Adrenal gland (tissue), 19 donors: Measurements from ENCODE around the gene PUS1. TPM values are rescaled to one million over a fixed set of nuclear protein-coding genes. Genes with fewer than 3 reads are reported as not detected.
"Not testable (repeated sequence)": the region's sequence is repeated elsewhere in the genome, so short reads cannot be mapped to it uniquely, and the experiment has no call there.

ENCODE experiments used
- DNase-seq, 7 donors: peaks; one replicate each; pipeline ENCODE4 v3.0.0-alpha.2; 2019 to 2020
- H3K27ac ChIP-seq, 5 donors: fragments of 200-600 bp; sonication (generic) in 4 of 5; 1 replicate in 3 of 5; 2 replicates in 2 of 5; pipeline versions ENCODE4 v1.5.1 to v1.8.0; 2016 to 2020; ENCODE audit warnings: mild to moderate bottlenecking in 1 of 5
- H3K27me3 ChIP-seq: fragments of 200-600 bp; 2 replicates; pipeline ENCODE4 v1.8.0; 2021
- H3K36me3 ChIP-seq, 2 donors: fragments of 200-600 bp; replicated peaks in 1 of 2; 1 replicate in 1 of 2; 2 replicates in 1 of 2; pipeline versions ENCODE4 v1.5.1 to v1.8.0; 2018 to 2022
- H3K4me1 ChIP-seq, 2 donors: fragments of 200-600 bp; replicated peaks in 1 of 2; 1 replicate in 1 of 2; 2 replicates in 1 of 2; pipeline versions ENCODE4 v1.5.1 to v1.8.0; 2018 to 2021
- H3K4me3 ChIP-seq, 4 donors: fragments of 200-600 bp; sonication (generic) in 3 of 4; one replicate each; pipeline ENCODE4 v1.5.1; 2016 to 2018
- H3K9me3 ChIP-seq, 3 donors: fragments of 200-600 bp; sonication (generic) in 1 of 3; replicated peaks in 1 of 3; 1 replicate in 2 of 3; 2 replicates in 1 of 3; pipeline versions ENCODE4 v1.5.1 to v1.8.0; 2016 to 2021
- CTCF ChIP-seq, 6 experiments: fragments of 450-650 bp in 4 of 6; fragments of 200-600 bp in 2 of 6; sonication (generic) in 1 of 6; IDR thresholded peaks; 1 replicate in 5 of 6; 2 replicates in 1 of 6; pipeline versions ENCODE4 v1.5.1 to v1.8.0; 2016 to 2021; ENCODE audit warnings: antibody characterized with exemption in 6 of 6, mild to moderate bottlenecking in 2 of 6, moderate library complexity in 1 of 6
- POLR2A ChIP-seq, 2 donors: fragments of 450-650 bp; IDR thresholded peaks; one replicate each; pipeline ENCODE4 v1.6.1; 2017; ENCODE audit warnings: antibody characterized with exemption in 2 of 2, mild to moderate bottlenecking in 2 of 2, moderate library complexity in 1 of 2
- WGBS, 4 donors: extraction: QIAGEN DNeasy Blood & Tissue Kit in 2 of 4; methylation state at CpG; one replicate each; pipeline versions ENCODE4 v1.1.5 to v1.1.7; 2013 to 2017; 5-methylcytosine and 5-hydroxymethylcytosine counted together
- intact Hi-C, 2 donors: fragments of 100-400 bp; cut with DNase I; formaldehyde crosslinking; loops; one replicate each; pipeline versions ENCODE4 v1.14.1 to v1.15.0; 2022 to 2023
- long read RNA-seq, 10 donors: library from polyadenylated mRNA in 3 of 10; unstranded in 2 of 10; stranded (forward) in 1 of 10; transcript quantifications; one replicate each; pipeline ENCODE4 v2.0.0 and lab custom pipeline, GENCODE V29; 2021 to 2026
- polyA plus RNA-seq, 3 donors: library from polyadenylated mRNA; stranded (reverse); fragments of 200-250 nt in 2 of 3; fragments of 350-450 nt in 1 of 3; fragmentation: Illumina TruSeq in 1 of 3; extraction: RNeasy Lipid Tissue Mini Kit (QIAGEN cat#74804) in 1 of 3; gene quantifications; one replicate each; pipeline ENCODE4 v1.2.3, GENCODE V29; 2013 to 2014
- total RNA-seq, 9 donors: library from RNA; depleted of rRNA in 4 of 9; stranded (reverse); fragments of >200 nt in 4 of 9; fragments of 120-200 nt in 1 of 9; fragmentation: NEBNext Ultra II Directional in 1 of 9; extraction: Animal tissue kit (Norgen Biotek cat#: 25700) in 1 of 9; gene quantifications; one replicate each; pipeline versions ENCODE4 v1.1.0 to v1.2.4, GENCODE V29; 2013 to 2023
- donor health status: healthy with polysubstance abuse.
- donor health status: Bipolar disorder and iron deficiency.
- donor health status: DM: yes; HTN: yes; CAD: no.
- donor health status: DM: no; HTN: no; CAD: no.
- donor health status: DM: no; HTN: no; CAD: no.
- donor health status: DM: yes; HTN: yes; CAD: no.

Gene PUS1
- total RNA-seq (10 to 100 TPM in 8 of 9 donors, 1 to 10 TPM in 1; 10.0 to 46.5 (median 21.8) TPM), polyA plus RNA-seq (10 to 100 TPM; 11.7 to 57.4 (median 56.0) TPM)
- long read RNA-seq, donor 1, full-length matches to known transcripts: 5 of 5 reads
- long read RNA-seq, donor 1, partial matches to known transcripts: 0 of 5 reads
- long read RNA-seq, donor 1, other reads (novel, unspliced or antisense): 0 of 5 reads
- long read RNA-seq, donor 2, full-length matches to known transcripts: 5 of 5 reads
- long read RNA-seq, donor 2, partial matches to known transcripts: 0 of 5 reads
- long read RNA-seq, donor 2, other reads (novel, unspliced or antisense): 0 of 5 reads
- long read RNA-seq, donor 3, full-length matches to known transcripts: 3 of 3 reads
- long read RNA-seq, donor 3, partial matches to known transcripts: 0 of 3 reads
- long read RNA-seq, donor 3, other reads (novel, unspliced or antisense): 0 of 3 reads
- long read RNA-seq, donor 4, partial matches to known transcripts: 1 of 1 reads
- long read RNA-seq, donor 4, other reads (novel, unspliced or antisense): 0 of 1 reads
- long read RNA-seq, donor 5, full-length matches to known transcripts: 16 of 21 reads
- long read RNA-seq, donor 5, partial matches to known transcripts: 1 of 21 reads
- long read RNA-seq, donor 5, other reads (novel, unspliced or antisense): 4 of 21 reads
- long read RNA-seq, donor 6, full-length matches to known transcripts: 2 of 2 reads
- long read RNA-seq, donor 6, partial matches to known transcripts: 0 of 2 reads
- long read RNA-seq, donor 6, other reads (novel, unspliced or antisense): 0 of 2 reads
- long read RNA-seq, donor 7, full-length matches to known transcripts: 2 of 2 reads
- long read RNA-seq, donor 7, partial matches to known transcripts: 0 of 2 reads
- long read RNA-seq, donor 7, other reads (novel, unspliced or antisense): 0 of 2 reads
- long read RNA-seq, donor 8, full-length matches to known transcripts: 4 of 4 reads
- long read RNA-seq, donor 8, partial matches to known transcripts: 0 of 4 reads
- long read RNA-seq, donor 8, other reads (novel, unspliced or antisense): 0 of 4 reads
- long read RNA-seq, donor 9, partial matches to known transcripts: 0 of 2 reads
- long read RNA-seq, donor 9, other reads (novel, unspliced or antisense): 0 of 2 reads
- long read RNA-seq, donor 10, partial matches to known transcripts: 0 of 2 reads
- long read RNA-seq, donor 10, other reads (novel, unspliced or antisense): 0 of 2 reads

GRCh38 chr12:131928711-131929580 is at the start of gene PUS1:
Gene PUS1, plus strand, starts transcription at chr12:131929276. Its CDS starts 447 bp downstream, at chr12:131929723.
- H3K27me3 ChIP-seq: no peaks in the 10 kb centered on the region
- H3K27ac ChIP-seq: peak within 1 kb of the TSS; percentile 39 to 85 (median 78)

GRCh38 chr12:131882804-131883520 is 46.1 kb upstream of the PUS1 start:
- H3K9me3 ChIP-seq: no peaks in the 10 kb centered on the region
- no peaks in the 10 kb centered on the region for H3K36me3 ChIP-seq
- 76 to 84% (median 79%) methylated on average over 16 of the region's 16 CpGs for WGBS, 4 donors
- H3K27me3 ChIP-seq: no peaks in the 10 kb centered on the region
- no peaks in the 10 kb centered on the region for H3K4me1 ChIP-seq
- intact Hi-C loops: no loop called here
- DNase-seq: no peak
- H3K27ac ChIP-seq: no peak overlapping the region
- no peak overlapping the region for H3K4me3 ChIP-seq
- no peak for TF ChIP-seq CTCF (IDR thresholded peaks at IDR 0.05)
- TF ChIP-seq POLR2A (IDR thresholded peaks at IDR 0.05): no peak

More at GRCh38 chr12:131928711-131929580, at the start of gene PUS1:
- H3K9me3 ChIP-seq: no peaks in the 10 kb centered on the region
- peaks cover 7 to 11% of the 10 kb centered on the region in 2 donors for H3K4me1 ChIP-seq
- peaks cover 0 to 24% of the 10 kb centered on the region in 2 donors for H3K36me3 ChIP-seq
- intact Hi-C loops: no loop called here
- peak; percentile 95 to 97 (median 96) for DNase-seq
- WGBS, 4 donors: 0 to 1% (median 0%) methylated on average over 31 to 84 of the region's 84 CpGs
- TF ChIP-seq CTCF (IDR thresholded peaks at IDR 0.05): peak in 1 of 6 experiments; percentile 2
- peak; percentile 65 to 68 for TF ChIP-seq POLR2A (IDR thresholded peaks at IDR 0.05)
- peak within 1 kb of the TSS; percentile 62 to 86 (median 74) for H3K4me3 ChIP-seq

GRCh38 chr12:131883521-131883900 is 45.6 kb upstream of the PUS1 start:
- no peak for TF ChIP-seq CTCF (IDR thresholded peaks at IDR 0.05)
- TF ChIP-seq POLR2A (IDR thresholded peaks at IDR 0.05): no peak
- H3K4me3 ChIP-seq: no peak overlapping the region
- no peaks in the 10 kb centered on the region for H3K36me3 ChIP-seq
- H3K4me1 ChIP-seq: no peaks in the 10 kb centered on the region
- intact Hi-C loops: no loop called here
- H3K27me3 ChIP-seq: no peaks in the 10 kb centered on the region
- DNase-seq: no peak
- WGBS, 4 donors: 79 to 94% (median 85%) methylated on average over 2 to 4 of the region's 4 CpGs
- no peaks in the 10 kb centered on the region for H3K9me3 ChIP-seq
- H3K27ac ChIP-seq: no peak overlapping the region

GRCh38 chr12:131885076-131885475 is 44.0 kb upstream of the PUS1 start:
- H3K4me1 ChIP-seq, DNase-seq, H3K36me3 ChIP-seq, intact Hi-C loops, H3K4me3 ChIP-seq, H3K27ac ChIP-seq, H3K9me3 ChIP-seq, H3K27me3 ChIP-seq: not testable (repeated sequence)
- WGBS, 4 donors: 84 to 94% (median 91%) methylated on average over 7 to 8 of the region's 8 CpGs
